Superior temporal gyrus (tissue), 1 donor: ENCODE results near the gene MMRN2.
"Not testable (repeated sequence)": the region's sequence is repeated elsewhere in the genome, so short reads cannot be mapped to it uniquely, and the experiment has no call there.

Source experiments
- DNase-seq: peaks from one replicate; pipeline ENCODE4 v3.0.0-alpha.2; 2016; ENCODE audit errors: extremely low spot score

The MMRN2 gene, protein sequence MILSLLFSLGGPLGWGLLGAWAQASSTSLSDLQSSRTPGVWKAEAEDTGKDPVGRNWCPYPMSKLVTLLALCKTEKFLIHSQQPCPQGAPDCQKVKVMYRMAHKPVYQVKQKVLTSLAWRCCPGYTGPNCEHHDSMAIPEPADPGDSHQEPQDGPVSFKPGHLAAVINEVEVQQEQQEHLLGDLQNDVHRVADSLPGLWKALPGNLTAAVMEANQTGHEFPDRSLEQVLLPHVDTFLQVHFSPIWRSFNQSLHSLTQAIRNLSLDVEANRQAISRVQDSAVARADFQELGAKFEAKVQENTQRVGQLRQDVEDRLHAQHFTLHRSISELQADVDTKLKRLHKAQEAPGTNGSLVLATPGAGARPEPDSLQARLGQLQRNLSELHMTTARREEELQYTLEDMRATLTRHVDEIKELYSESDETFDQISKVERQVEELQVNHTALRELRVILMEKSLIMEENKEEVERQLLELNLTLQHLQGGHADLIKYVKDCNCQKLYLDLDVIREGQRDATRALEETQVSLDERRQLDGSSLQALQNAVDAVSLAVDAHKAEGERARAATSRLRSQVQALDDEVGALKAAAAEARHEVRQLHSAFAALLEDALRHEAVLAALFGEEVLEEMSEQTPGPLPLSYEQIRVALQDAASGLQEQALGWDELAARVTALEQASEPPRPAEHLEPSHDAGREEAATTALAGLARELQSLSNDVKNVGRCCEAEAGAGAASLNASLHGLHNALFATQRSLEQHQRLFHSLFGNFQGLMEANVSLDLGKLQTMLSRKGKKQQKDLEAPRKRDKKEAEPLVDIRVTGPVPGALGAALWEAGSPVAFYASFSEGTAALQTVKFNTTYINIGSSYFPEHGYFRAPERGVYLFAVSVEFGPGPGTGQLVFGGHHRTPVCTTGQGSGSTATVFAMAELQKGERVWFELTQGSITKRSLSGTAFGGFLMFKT

GRCh38 chr10:86957471-86958115 is at the start of gene MMRN2:
Gene MMRN2 (minus strand): TSS chr10:86957615. CDS start chr10:86957541, 74 bp downstream.
- DNase-seq, result no peak

DNA sequence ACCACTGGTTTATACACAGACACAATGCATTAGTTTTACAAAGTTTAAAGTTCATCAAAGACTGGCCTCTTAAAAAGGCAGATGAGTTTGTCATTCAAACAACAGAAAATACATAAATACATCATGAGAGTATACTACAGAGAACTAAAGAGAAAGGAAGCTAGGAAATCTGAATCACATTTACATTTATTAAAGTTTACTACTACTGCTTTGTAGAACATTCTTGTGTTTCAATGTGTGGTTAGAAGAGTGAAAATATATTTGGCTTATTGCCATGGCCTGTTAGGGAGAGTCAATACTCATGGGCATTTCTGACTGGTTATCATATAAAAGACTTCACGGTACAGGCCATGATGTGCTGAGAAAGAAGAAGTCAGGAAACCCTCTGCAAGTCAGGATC is 49.7 kb upstream of the MMRN2 start:
- not testable (repeated sequence) for DNase-seq

GRCh38 chr10:87000491-87000890 is 43.1 kb upstream of the MMRN2 start:
- no peak for DNase-seq

- not testable (repeated sequence) for DNase-seq
Observed at GRCh38 chr10:86999802-87000403, 42.5 kb upstream of the MMRN2 start.

DNA sequence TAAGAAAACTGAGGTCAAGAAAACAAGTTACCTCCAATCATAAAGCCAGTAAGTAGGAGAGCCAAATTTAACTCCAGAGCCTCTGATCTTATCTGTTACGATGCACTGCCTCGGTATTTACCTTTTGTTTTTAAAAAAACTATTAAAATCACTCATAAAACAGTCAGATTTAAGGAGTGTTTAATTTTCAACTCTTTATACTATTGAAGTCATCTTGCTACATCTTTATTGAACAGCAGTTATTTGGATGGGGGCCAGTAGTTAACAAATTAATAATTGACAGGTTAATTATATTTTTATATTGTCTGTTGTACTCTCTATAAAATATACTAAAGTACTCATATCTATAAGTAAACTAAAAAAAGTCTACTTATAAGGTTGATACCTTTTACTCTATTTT is 35.5 kb upstream of the MMRN2 start:
- no peak for DNase-seq

GRCh38 chr10:86992456-86992855 is 35.0 kb upstream of the MMRN2 start:
- DNase-seq, result no peak

DNA sequence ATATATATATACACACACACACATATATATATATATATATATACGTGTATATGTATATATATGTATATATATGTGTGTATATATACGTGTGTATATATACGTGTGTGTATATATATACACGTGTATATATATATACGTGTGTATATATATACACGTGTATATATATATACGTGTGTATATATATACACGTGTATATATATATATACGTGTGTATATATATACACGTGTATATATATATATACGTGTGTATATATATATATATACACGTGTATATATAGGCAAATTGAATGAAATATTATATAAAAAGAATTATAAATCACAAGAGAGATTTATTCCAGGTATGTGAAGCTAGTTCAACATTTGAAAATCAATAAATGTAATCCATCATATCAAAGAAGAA is 33.9 kb upstream of the MMRN2 start:
- not testable (repeated sequence) for DNase-seq

- no peak for DNase-seq
Observed at GRCh38 chr10:86988520-86988919, 31.1 kb upstream of the MMRN2 start.

DNA sequence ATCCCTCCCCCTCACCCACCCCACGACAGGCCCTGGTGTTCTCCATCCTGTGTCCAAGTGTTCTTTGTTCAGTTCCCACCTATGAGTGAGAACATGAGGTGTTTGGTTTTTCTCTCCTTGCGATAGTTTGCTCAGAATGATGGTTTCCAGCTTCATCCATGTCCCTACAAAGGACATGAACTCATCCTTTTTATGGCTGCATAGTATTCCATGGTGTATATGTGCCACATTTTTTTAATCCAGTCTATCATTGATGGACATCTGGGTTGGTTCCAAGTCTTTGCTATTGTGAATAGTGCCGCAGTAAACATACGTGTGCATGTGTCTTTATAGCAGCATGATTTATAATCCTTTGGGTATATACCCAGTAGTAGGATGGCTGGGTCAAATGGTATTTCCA is 27.1 kb upstream of the MMRN2 start:
- DNase-seq, result not testable (repeated sequence)

DNA sequence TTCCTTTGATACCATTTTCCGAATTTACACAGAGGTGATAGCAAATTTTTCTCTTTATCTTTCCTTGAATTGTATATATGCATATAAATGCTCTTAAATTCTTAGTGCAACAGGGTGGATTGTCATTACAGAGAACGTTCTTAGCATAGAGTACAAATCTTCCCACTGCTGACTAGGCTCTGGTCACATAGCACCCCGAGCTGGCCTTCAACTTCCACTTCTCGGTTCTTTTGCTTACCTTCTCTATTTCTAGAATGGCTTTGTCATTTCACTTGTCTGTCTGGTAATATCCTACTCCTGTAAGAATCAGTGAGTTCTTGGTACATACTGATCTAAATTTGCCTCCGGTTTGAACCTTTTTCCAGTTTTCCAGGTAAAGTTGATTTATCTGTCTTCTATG is 24.3 kb upstream of the MMRN2 start:
- DNase-seq, result no peak

DNA sequence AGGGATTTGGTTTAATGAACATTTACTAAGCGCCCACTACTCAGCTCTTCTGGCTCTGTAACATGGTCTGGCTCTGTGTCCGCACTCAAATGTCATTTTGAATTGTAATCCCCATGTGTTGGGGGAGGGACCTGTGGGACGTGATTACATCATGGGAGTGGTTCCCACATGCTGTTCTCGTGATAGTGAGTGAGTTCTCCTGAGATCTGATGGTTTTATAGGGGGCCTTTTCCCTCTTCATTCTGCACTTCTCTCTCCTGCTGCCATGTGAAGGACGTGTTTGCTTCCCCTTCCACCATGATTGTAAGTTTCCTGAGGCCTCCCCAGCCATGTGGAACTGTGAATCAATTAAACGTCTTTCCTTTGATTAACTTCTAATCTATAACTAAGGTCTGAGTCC is 23.6 kb upstream of the MMRN2 start:
- DNase-seq, result not testable (repeated sequence)

DNA sequence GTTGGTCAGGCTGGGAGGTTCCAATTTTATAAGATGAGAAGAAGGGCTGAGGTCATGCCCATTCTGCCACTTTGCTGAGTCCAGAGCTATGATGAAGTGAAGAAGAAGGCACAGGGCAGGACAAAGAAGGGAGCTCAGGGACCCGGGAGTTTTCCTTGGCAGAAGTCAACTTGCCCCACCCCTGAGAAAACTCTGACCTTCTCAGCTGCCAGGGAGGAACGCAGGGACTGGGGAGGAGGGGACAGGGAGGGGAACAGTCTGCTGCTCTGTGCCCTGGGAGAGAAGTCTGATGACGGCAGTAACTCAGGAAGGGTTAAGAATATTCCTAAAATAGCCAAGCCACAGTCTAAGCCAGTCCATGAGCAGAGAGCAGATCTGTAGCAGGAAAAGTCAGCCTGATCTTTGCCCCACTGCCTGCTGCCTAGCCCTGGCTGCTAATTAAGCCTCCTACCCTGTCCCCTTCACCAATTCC is 22.6 kb upstream of the MMRN2 start:
- DNase-seq, result no peak

- DNase-seq, result no peak
Observed at GRCh38 chr10:86979296-86979818, 21.9 kb upstream of the MMRN2 start.

GRCh38 chr10:86978457-86978856 is 21.0 kb upstream of the MMRN2 start:
- DNase-seq, result not testable (repeated sequence)

GRCh38 chr10:86976362-86977056 is 19.1 kb upstream of the MMRN2 start:
- no peak for DNase-seq

DNA sequence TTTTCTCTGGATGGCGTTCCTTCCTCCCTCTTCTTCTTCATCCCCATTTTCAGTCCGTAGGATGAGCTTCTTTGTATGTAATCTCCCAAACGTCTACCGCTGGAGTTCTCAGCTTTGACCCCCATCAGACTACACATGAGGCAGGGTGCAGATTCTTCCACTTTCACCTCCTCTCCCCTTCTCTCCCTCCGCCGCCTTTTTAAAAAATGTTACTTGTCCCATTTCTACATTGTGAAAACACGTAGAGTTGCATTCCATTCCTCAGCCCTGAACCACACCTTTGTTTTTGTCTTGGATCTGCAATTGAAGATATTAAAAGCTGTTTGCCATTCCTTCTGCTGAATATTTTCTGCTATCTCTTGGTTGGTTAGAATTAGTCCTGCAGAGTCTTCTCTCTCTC is 17.1 kb upstream of the MMRN2 start:
- no peak for DNase-seq

DNA sequence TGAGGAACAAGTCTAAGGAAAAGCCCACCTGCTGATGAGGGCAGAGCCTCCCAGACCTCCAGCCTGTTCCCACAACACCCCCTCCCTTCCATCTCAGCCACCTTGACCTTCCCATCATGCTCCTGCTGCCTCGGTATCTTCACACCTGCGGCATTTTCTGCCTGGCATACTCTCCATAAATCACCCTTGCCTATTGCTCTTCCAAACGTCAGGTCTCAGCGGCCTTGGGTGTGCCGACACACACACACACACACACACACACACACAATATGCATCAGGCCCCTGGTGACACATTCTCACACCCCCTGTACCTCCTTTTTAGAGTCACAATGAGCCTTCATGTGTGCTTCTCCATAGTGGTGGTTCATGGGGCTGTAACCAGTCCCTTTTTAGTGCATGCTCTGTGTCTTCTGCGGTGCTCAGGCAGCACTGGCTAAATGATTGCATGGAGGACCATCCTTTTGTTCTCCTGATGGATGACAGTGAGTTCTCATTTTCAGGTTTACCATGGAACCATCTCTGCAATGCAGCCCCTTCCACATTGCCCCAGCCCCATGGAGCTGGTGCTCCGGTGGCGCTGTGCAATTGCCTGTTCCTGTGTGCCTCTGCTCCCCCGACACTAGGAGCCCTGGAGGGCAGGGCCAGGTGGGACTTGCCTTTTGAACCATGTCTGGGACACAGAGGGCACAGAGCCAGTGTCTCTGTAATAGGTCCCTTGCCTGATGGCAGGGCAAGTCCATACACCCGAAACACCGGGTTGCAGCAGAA is 15.4 kb upstream of the MMRN2 start:
- no peak for DNase-seq

- DNase-seq, result peak; percentile 19
Observed at GRCh38 chr10:86971232-86971991, 14.0 kb upstream of the MMRN2 start.

GRCh38 chr10:86970982-86971231 is 13.5 kb upstream of the MMRN2 start:
- no peak for DNase-seq
